ENCODE data around the gene PCID2. TPM values are rescaled to one million over a fixed set of nuclear protein-coding genes. Genes with fewer than 3 reads are reported as not detected.

PCID2 gene
- total RNA-seq, 4 donors from 2014 or later: 38.4 to 61.7 (median 46.0) TPM

- TF ChIP-seq CTCF (IDR thresholded peaks at IDR 0.05; ENCODE audit: low read depth): no peak
Measured at GRCh38 chr13:113192902-113193301, 15.6 kb downstream of the PCID2 start.

GRCh38 chr13:113192279-113192678, 16.2 kb downstream of the PCID2 start:
- no peak for TF ChIP-seq CTCF (IDR thresholded peaks at IDR 0.05; ENCODE audit: low read depth)

GRCh38 chr13:113190181-113190580, 18.3 kb downstream of the PCID2 start:
- TF ChIP-seq CTCF (IDR thresholded peaks at IDR 0.05; ENCODE audit: low read depth): no peak

GRCh38 chr13:113187883-113188665, 20.4 kb downstream of the PCID2 start:
- TF ChIP-seq CTCF (IDR thresholded peaks at IDR 0.05; ENCODE audit: low read depth): no peak

GRCh38 chr13:113187263-113187669, 21.2 kb downstream of the PCID2 start:
- TF ChIP-seq CTCF (IDR thresholded peaks at IDR 0.05; ENCODE audit: low read depth): no peak

- TF ChIP-seq CTCF (IDR thresholded peaks at IDR 0.05; ENCODE audit: low read depth): no peak
Measured at GRCh38 chr13:113186061-113186900, 22.2 kb downstream of the PCID2 start.

Data from subcutaneous adipose tissue (tissue), 4 donors.